GM23338 (cell line): ENCODE results near the gene SLC24A5. TPM values are rescaled to one million over a fixed set of nuclear protein-coding genes. Genes with fewer than 3 reads are reported as not detected.
A peak's percentile ranks its signal among the peaks of the same experiment; 100 is the strongest.

Source experiments
- ATAC-seq: fragments of 200-7000 bp; cut with Tn5 transposase; 3 replicates; pipeline ENCODE4 v1.9.1; 2020
- DNase-seq: peaks from one replicate; pipeline ENCODE4 v3.0.0-alpha.2; 2015; ENCODE audit warnings: low spot score
- H2AFZ ChIP-seq: fragments of 200-600 bp; sonication (generic); 2 replicates; pipeline ENCODE4 v1.8.0; 2016; ENCODE audit warnings: antibody characterized with exemption, mild to moderate bottlenecking, moderate library complexity
- H3F3A ChIP-seq: fragments of 200-600 bp; sonication (generic); replicated peaks from 2 replicates; pipeline ENCODE4 v1.8.0; 2017; ENCODE audit warnings: antibody characterized with exemption, mixed run types, low read depth
- H3K27ac ChIP-seq: fragments of 200-600 bp; sonication (generic); 2 replicates; pipeline ENCODE4 v1.6.1; 2016; ENCODE audit warnings: low read depth
- H3K27me3 ChIP-seq: fragments of 200-600 bp; sonication (generic); 2 replicates; pipeline ENCODE4 v1.8.0; 2016; ENCODE audit warnings: mild to moderate bottlenecking, mixed run types, moderate library complexity; ENCODE audit not compliant: insufficient read depth
- H3K36me3 ChIP-seq: fragments of 200-600 bp; sonication (generic); 2 replicates; pipeline ENCODE4 v1.8.0; 2016; ENCODE audit warnings: mild to moderate bottlenecking; ENCODE audit not compliant: insufficient read depth
- H3K4me1 ChIP-seq: fragments of 200-600 bp; sonication (generic); 2 replicates; pipeline ENCODE4 v1.8.0; 2016; ENCODE audit warnings: mild to moderate bottlenecking, moderate library complexity; ENCODE audit not compliant: insufficient read depth
- H3K4me2 ChIP-seq: fragments of 200-600 bp; sonication (generic); 2 replicates; pipeline ENCODE4 v1.7.1; 2017; ENCODE audit warnings: mixed run types
- H3K4me3 ChIP-seq: fragments of 200-600 bp; sonication (generic); 2 replicates; pipeline ENCODE4 v1.6.1; 2016; ENCODE audit warnings: mixed run types
- H3K79me2 ChIP-seq: fragments of 200-600 bp; sonication (generic); replicated peaks from 2 replicates; pipeline ENCODE4 v1.8.0; 2017; ENCODE audit warnings: mild to moderate bottlenecking; ENCODE audit not compliant: insufficient read depth
- H3K9me2 ChIP-seq: fragments of 200-600 bp; sonication (generic); 2 replicates; pipeline ENCODE4 v1.8.0; 2017; ENCODE audit not compliant: insufficient read depth
- H4K20me1 ChIP-seq: fragments of 200-600 bp; sonication (generic); replicated peaks from 2 replicates; pipeline ENCODE4 v1.8.0; 2017; ENCODE audit warnings: mild to moderate bottlenecking; ENCODE audit not compliant: insufficient read depth
- H3K27ac Mint-ChIP-seq: 2 replicates; pipeline ENCODE4 v1.8.0; 2020; ENCODE audit warnings: inconsistent platforms, mild to moderate bottlenecking, moderate library complexity, mixed read lengths
- H3K27me3 Mint-ChIP-seq: 3 replicates; pipeline ENCODE4 v1.8.0; 2022; ENCODE audit warnings: low read depth, mild to moderate bottlenecking, moderate library complexity, mixed read lengths, inconsistent platforms; ENCODE audit not compliant: insufficient read depth, poor library complexity
- H3K36me3 Mint-ChIP-seq: 3 replicates; pipeline ENCODE4 v1.8.0; 2021; ENCODE audit warnings: low read depth, mild to moderate bottlenecking, inconsistent platforms, moderate library complexity, mixed read lengths
- H3K4me1 Mint-ChIP-seq: 3 replicates; pipeline ENCODE4 v1.8.0; 2020; ENCODE audit warnings: mild to moderate bottlenecking, inconsistent platforms, mixed read lengths
- H3K4me3 Mint-ChIP-seq: 3 replicates; pipeline ENCODE4 v1.8.0; 2021; ENCODE audit warnings: moderate library complexity, mild to moderate bottlenecking, inconsistent platforms, mixed read lengths
- H3K9me3 Mint-ChIP-seq: 3 replicates; pipeline ENCODE4 v1.8.0; 2020; ENCODE audit warnings: moderate library complexity, mild to moderate bottlenecking, inconsistent platforms, mixed read lengths
- CREB1 ChIP-seq: fragments of 250-450 bp; sonication (Bioruptor Pico); IDR thresholded peaks from 2 replicates; pipeline ENCODE4 v1.5.0; 2020; ENCODE audit warnings: low read depth, mild to moderate bottlenecking, moderate library complexity
- EZH2 ChIP-seq: fragments of 200-600 bp; sonication (generic); IDR thresholded peaks from one replicate; pipeline ENCODE4 v1.8.0; 2017; ENCODE audit warnings: antibody characterized with exemption, mild to moderate bottlenecking, low read depth; ENCODE audit not compliant: unreplicated experiment
- POLR2AphosphoS5 ChIP-seq: IDR thresholded peaks from 2 replicates; pipeline ENCODE4 v1.6.1; 2016; ENCODE audit warnings: antibody characterized with exemption, low read depth
- ZNF462 ChIP-seq: fragments of 250-450 bp; sonication (Bioruptor Pico); IDR thresholded peaks from 2 replicates; pipeline ENCODE4 v1.5.0; 2020; ENCODE audit warnings: mild to moderate bottlenecking, moderate library complexity
- polyA plus RNA-seq: library from polyadenylated mRNA; unstranded; fragments of >200 nt; fragmentation: Nextera tagmentation; extraction: Ambion mirVana; gene quantifications from 2 replicates; pipeline ENCODE4 v1.2.1, GENCODE V29; 2016
- total RNA-seq: library from RNA; depleted of rRNA; stranded (reverse); fragments of >200 nt; shearing (Covaris generic); gene quantifications from 2 replicates; pipeline ENCODE4 v1.2.3, GENCODE V29; 2014

SLC24A5 gene
- total and polyA plus RNA-seq, 2 experiments from 2014 or later, result 0.39 TPM; not detected in 1

GRCh38 chr15:48177383-48177765 lies 56.6 kb downstream of the SLC24A5 start (continued):
- TF ChIP-seq ZNF462 (CRISPR knock-in tag) (no peak), POLR2AphosphoS5 (no peak)

GRCh38 chr15:48177766-48178647 lies 57.2 kb downstream of the SLC24A5 start, which contains the start of gene MYEF2:
Gene MYEF2 (minus strand): TSS chr15:48178295. CDS start chr15:48178237, 58 bp downstream.
- Mint-ChIP-seq H3K4me1 (peaks cover 49% of the 10 kb centered on the region), H3K9me3 (no peaks in the 10 kb centered on the region), H3K4me3 (peak within 1 kb of the TSS; percentile 92), H3K36me3 (no peaks in the 10 kb centered on the region), H3K27ac (peak within 1 kb of the TSS; percentile 97), H3K27me3 (peaks cover 2% of the 10 kb centered on the region)
- Histone ChIP-seq H3K4me1 (peaks cover 27% of the 10 kb centered on the region), H3K79me2 (peaks cover 45% of the 10 kb centered on the region), H3K27me3 (no peaks in the 10 kb centered on the region), H4K20me1 (0 out of 2 replicates have a peak, but pooled peaks cover 8% of the 10 kb centered on the region), H3K4me3 (peak within 1 kb of the TSS; percentile 63), H3K36me3 (no peaks in the 10 kb centered on the region), H3F3A (no peaks in the 10 kb centered on the region), H2AFZ (no peak within 1 kb of the TSS), H3K9me2 (no peaks in the 10 kb centered on the region), H3K4me2 (peak within 1 kb of the TSS; percentile 75), H3K27ac (peak within 1 kb of the TSS; percentile 84)
- peak; percentile 95 for DNase-seq
- ATAC-seq, result peak; percentile 90
- TF ChIP-seq EZH2, result no peak
- peak; percentile 73 for TF ChIP-seq POLR2AphosphoS5
- no peak for TF ChIP-seq CREB1 (CRISPR knock-in tag)
